A549 (cell line): ENCODE measurements around the gene KRTAP4-11. TPM values are rescaled to one million over a fixed set of nuclear protein-coding genes. Genes with fewer than 3 reads are reported as not detected.
"Not testable (repeated sequence)": the region's sequence is repeated elsewhere in the genome, so short reads cannot be mapped to it uniquely, and the experiment has no call there.

Experiments
- ATAC-seq, 2 experiments: fragments of 200-7000 bp in 1 of 2; fragments of >200 bp in 1 of 2; cut with Nextera tagmentation in 1 of 2; cut with Tn5 transposase in 1 of 2; 3 replicates each; pipeline versions ENCODE4 v1.8.0 to v1.9.1; 2018 to 2020; ENCODE audit warnings: mild to moderate bottlenecking in 1 of 2, moderate library complexity in 1 of 2
- CTCF ChIA-PET: fragments of 300-600 bp; sonication (Branson Sonifier 250); formaldehyde crosslinking; extraction: SDS; loops from one replicate; lab custom pipeline; 2021; ENCODE audit warnings: antibody characterized with exemption, inconsistent platforms; lab: Yijun Ruan, JAX
- POLR2A ChIA-PET: fragments of 350-600 bp; formaldehyde crosslinking; extraction: SDS; loops from one replicate; lab custom pipeline; 2021; ENCODE audit warnings: antibody characterized with exemption, inconsistent platforms; lab: Yijun Ruan, JAX
- DNase-seq, 2 experiments: peaks; one replicate each; pipeline versions ENCODE4 v3.0.0 to v3.0.0-alpha.2; 2011 to 2016; ENCODE audit warnings: low read depth in 1 of 2, low spot score in 1 of 2
- FAIRE-seq: peaks from 2 replicates; lab custom pipeline; 2011; peaks lifted over from hg19 to GRCh38; lab: Jason Lieb, UNC
- H3K27ac ChIP-seq, 2 experiments: fragments of >200 bp; sonication (Bioruptor Twin); formaldehyde crosslinking; 3 replicates each; pipeline ENCODE4 v1.5.1; 2016 to 2017
- H3K4me1 ChIP-seq: fragments of >200 bp; sonication (Bioruptor Twin); formaldehyde crosslinking; 3 replicates; pipeline ENCODE4 v1.6.1; 2016
- H3K4me2 ChIP-seq: fragments of >200 bp; sonication (Bioruptor Twin); formaldehyde crosslinking; 3 replicates; pipeline ENCODE4 v1.6.1; 2016
- H3K4me3 ChIP-seq: fragments of >200 bp; sonication (Bioruptor Twin); formaldehyde crosslinking; 3 replicates; pipeline ENCODE4 v1.5.1; 2016
- H3K9me3 ChIP-seq: fragments of >200 bp; sonication (Bioruptor Twin); formaldehyde crosslinking; 3 replicates; pipeline ENCODE4 v1.6.1; 2016
- CBX8 ChIP-seq: fragments of 200-600 bp; sonication (generic); IDR thresholded peaks from 2 replicates; pipeline ENCODE4 v1.6.1; 2016
- CHD4 ChIP-seq: fragments of 200-600 bp; sonication (generic); IDR thresholded peaks from 2 replicates; pipeline ENCODE4 v1.6.1; 2016; ENCODE audit warnings: antibody characterized with exemption, mild to moderate bottlenecking, borderline replicate concordance
- ELK1 ChIP-seq: fragments of 150-350 bp; IDR thresholded peaks from 2 replicates; pipeline ENCODE4 v1.6.1; 2014; ENCODE audit warnings: low read depth, mild to moderate bottlenecking, low read length
- EP300 ChIP-seq, 2 experiments: fragments of >200 bp; sonication (Bioruptor Twin); formaldehyde crosslinking; IDR thresholded peaks; 2 replicates in 1 of 2; 3 replicates in 1 of 2; pipeline ENCODE4 v1.6.1; 2016 to 2017
- ESRRA ChIP-seq: fragments of 150-350 bp; IDR thresholded peaks from 2 replicates; pipeline ENCODE4 v1.6.1; 2014; ENCODE audit warnings: mild to moderate bottlenecking, low read length, borderline replicate concordance
- FOSL2 ChIP-seq, 2 experiments: fragments of 450-650 bp in 1 of 2; fragments of >200 bp in 1 of 2; sonication (Bioruptor Twin) in 1 of 2; formaldehyde crosslinking; IDR thresholded peaks; 2 replicates each; pipeline versions ENCODE4 v1.5.0 to v1.6.1; 2016 to 2020; ENCODE audit warnings: mild to moderate bottlenecking in 1 of 2, moderate library complexity in 1 of 2
- FOXS1 ChIP-seq: fragments of 250-450 bp; sonication (Bioruptor Pico); IDR thresholded peaks from 2 replicates; pipeline ENCODE4 v1.5.0; 2020; ENCODE audit warnings: mild to moderate bottlenecking, moderate library complexity
- HES2 ChIP-seq: fragments of >200 bp; sonication (Bioruptor Twin); formaldehyde crosslinking; IDR thresholded peaks from 2 replicates; pipeline ENCODE4 v1.6.1; 2016
- HOXB5 ChIP-seq: fragments of 250-450 bp; sonication (Bioruptor Pico); IDR thresholded peaks from 2 replicates; pipeline ENCODE4 v1.5.0; 2020; ENCODE audit warnings: mild to moderate bottlenecking, moderate library complexity
- KDM1A ChIP-seq: fragments of 200-600 bp; sonication (generic); IDR thresholded peaks from 2 replicates; pipeline ENCODE4 v1.6.1; 2016; ENCODE audit warnings: low read depth, mild to moderate bottlenecking
- MAX ChIP-seq: IDR thresholded peaks from 2 replicates; pipeline ENCODE4 v1.6.1; 2012
- NFE2L2 ChIP-seq: fragments of 150-350 bp; conservative IDR thresholded peaks from 2 replicates; pipeline ENCODE4 v1.6.1; 2014; ENCODE audit warnings: low read length
- PHF8 ChIP-seq: fragments of 200-600 bp; sonication (generic); IDR thresholded peaks from 2 replicates; pipeline ENCODE4 v1.6.1; 2016; ENCODE audit warnings: low read depth, mild to moderate bottlenecking, antibody characterized with exemption, moderate library complexity, borderline replicate concordance
- RAD21 ChIP-seq, 2 experiments: fragments of >200 bp in 1 of 2; sonication (Bioruptor Twin) in 1 of 2; formaldehyde crosslinking in 1 of 2; IDR thresholded peaks in 1 of 2; conservative IDR thresholded peaks in 1 of 2; 2 replicates in 1 of 2; 3 replicates in 1 of 2; pipeline ENCODE4 v1.6.1; 2012 to 2018; ENCODE audit warnings: inconsistent platforms in 1 of 2
- RFX5 ChIP-seq: fragments of 450-650 bp; IDR thresholded peaks from 2 replicates; pipeline ENCODE4 v1.7.1; 2014; ENCODE audit warnings: antibody characterized with exemption, mild to moderate bottlenecking, moderate library complexity
- SMC3 ChIP-seq: fragments of >200 bp; sonication (Bioruptor Twin); formaldehyde crosslinking; IDR thresholded peaks from 3 replicates; pipeline ENCODE4 v1.6.1; 2018; ENCODE audit warnings: inconsistent platforms
- SREBF2 ChIP-seq: fragments of 450-650 bp; IDR thresholded peaks from 2 replicates; pipeline ENCODE4 v1.6.1; 2014; ENCODE audit warnings: mild to moderate bottlenecking, moderate library complexity
- ZSCAN20 ChIP-seq: fragments of 250-450 bp; sonication (Bioruptor Pico); IDR thresholded peaks from 2 replicates; pipeline ENCODE4 v1.8.0; 2022; ENCODE audit warnings: mild to moderate bottlenecking, moderate library complexity
- WGBS: methylation state at CpG from one replicate; pipeline ENCODE4 v1.1.6; 2017; ENCODE audit errors: missing lambda C conversion rate; 5-methylcytosine and 5-hydroxymethylcytosine counted together
- polyA minus RNA-seq: library from RNA; depleted of rRNA, polyadenylated mRNA; stranded (reverse); fragments of >200 nt; gene quantifications from 2 replicates; pipeline ENCODE4 v1.2.3, GENCODE V29; 2011; rRNA and poly(A)+ RNA removed
- polyA plus RNA-seq, 4 experiments: library from polyadenylated mRNA; depleted of rRNA in 3 of 4; stranded (reverse); fragments of >200 nt; fragmentation: RNase III in 1 of 4; extraction: RNeasy Plus Mini Kit Qiagen cat#74134 plus additional on column Dnase treatment in 1 of 4; gene quantifications; 2 replicates in 3 of 4; 3 replicates in 1 of 4; pipeline ENCODE4 v1.2.3, GENCODE V29; 2011 to 2017

Gene KRTAP4-11
- polyA plus RNA-seq (2011; rRNA removed) (not detected in 2 replicates), polyA plus RNA-seq (2017; fragmentation: RNase III; extraction: RNeasy Plus Mini Kit Qiagen cat#74134 plus additional on column Dnase treatment) (not detected in 3 replicates), polyA minus RNA-seq (not detected in 2 replicates)
- not detected in 2 replicates for polyA plus RNA-seq (2012; cell fraction: cytosol; rRNA removed)
- not detected in 2 replicates for polyA plus RNA-seq (2012; cell fraction: nucleus; rRNA removed)

GRCh38 chr17:41117846-41118386, at the start of gene KRTAP4-11:
Gene KRTAP4-11, minus strand, starts transcription at chr17:41118373. Its CDS starts 58 bp downstream, at chr17:41118315.
- H3K4me1 ChIP-seq, H3K4me2 ChIP-seq, CTCF ChIA-PET, H3K9me3 ChIP-seq, ATAC-seq, POLR2A ChIA-PET, H3K4me3 ChIP-seq, FAIRE-seq, H3K27ac ChIP-seq, DNase-seq: not testable (repeated sequence)
- WGBS = 65% methylated on average over 6 of the region's 10 CpGs

GRCh38 chr17:41167561-41167960, 49.4 kb upstream of the KRTAP4-11 start:
- no peak overlapping the region for H3K27ac ChIP-seq
- no peak for ATAC-seq

GRCh38 chr17:41163828-41164227, 45.7 kb upstream of the KRTAP4-11 start:
- ChIA-PET POLR2A (no interaction called here), CTCF (interaction anchor here (1.5 kb wide), 1 partner anchor 396 kb away, joined by 3 read pairs; no protein-coding TSS in a partner anchor)
- H3K27ac ChIP-seq = no peak overlapping the region
- FAIRE-seq (peak; percentile 7), ATAC-seq (peak in 1 of 2 experiments; percentile 32; a peak in 1 of 6 replicates), DNase-seq (no peak)
- H3K9me3 ChIP-seq = no peaks in the 10 kb centered on the region
- peak overlapping the region; percentile 26; the same call in 2 of the 3 replicates for H3K4me2 ChIP-seq
- WGBS = 32% methylated on average over 7 of the region's 7 CpGs
- no peak for TF ChIP-seq RFX5
- TF ChIP-seq FOSL2 (IDR thresholded peaks at IDR 0.05) = no peak
- TF ChIP-seq FOSL2 (CRISPR knock-in tag; IDR thresholded peaks at IDR 0.05) = no peak
- no peak for TF ChIP-seq CBX8
- TF ChIP-seq KDM1A = no peak
- TF ChIP-seq SREBF2 = no peak
- no peak for TF ChIP-seq NFE2L2
- TF ChIP-seq SMC3 = no peak
- TF ChIP-seq MAX = no peak
- TF ChIP-seq ZSCAN20 = no peak
- TF ChIP-seq EP300 (IDR thresholded peaks at IDR 0.05) = no peak
- 0 out of 3 replicates have a peak, but pooled peaks cover 4% of the 10 kb centered on the region for H3K4me1 ChIP-seq
- no peak overlapping the region for H3K4me3 ChIP-seq

More at GRCh38 chr17:41167561-41167960, 49.4 kb upstream of the KRTAP4-11 start:
- no peak for FAIRE-seq
- POLR2A ChIA-PET = no interaction called here
- DNase-seq = no peak
- Histone ChIP-seq H3K4me1 (0 out of 3 replicates have a peak, but pooled peaks cover 4% of the 10 kb centered on the region), H3K9me3 (no peaks in the 10 kb centered on the region), H3K4me3 (no peak overlapping the region), H3K4me2 (no peak overlapping the region)
- CTCF ChIA-PET = interaction anchor here (0.9 kb wide), 2 partner anchors 11 to 109 kb away, joined by 3 read pairs; no protein-coding TSS in a partner anchor
- TF ChIP-seq PHF8 (no peak), ELK1 (no peak), SMC3 (no peak), ZSCAN20 (no peak), ESRRA (no peak), RAD21 (conservative IDR thresholded peaks at IDR 0.05 in 1 of 2, IDR thresholded peaks at IDR 0.05 in 1 of 2) (no peak), HES2 (no peak), CHD4 (no peak), FOXS1 (CRISPR knock-in tag) (no peak), HOXB5 (CRISPR knock-in tag) (no peak)
- WGBS = 74% methylated on average over 7 of the region's 7 CpGs
